DMS 273 treated with DMSO at 0.1 percent for 48 hours (cell line): ENCODE results near the gene ATOH1.

Source experiments
- DNase-seq: peaks from one replicate; lab custom pipeline; 2025; lab: John Stamatoyannopoulos, UW

The ATOH1 gene

DNA sequence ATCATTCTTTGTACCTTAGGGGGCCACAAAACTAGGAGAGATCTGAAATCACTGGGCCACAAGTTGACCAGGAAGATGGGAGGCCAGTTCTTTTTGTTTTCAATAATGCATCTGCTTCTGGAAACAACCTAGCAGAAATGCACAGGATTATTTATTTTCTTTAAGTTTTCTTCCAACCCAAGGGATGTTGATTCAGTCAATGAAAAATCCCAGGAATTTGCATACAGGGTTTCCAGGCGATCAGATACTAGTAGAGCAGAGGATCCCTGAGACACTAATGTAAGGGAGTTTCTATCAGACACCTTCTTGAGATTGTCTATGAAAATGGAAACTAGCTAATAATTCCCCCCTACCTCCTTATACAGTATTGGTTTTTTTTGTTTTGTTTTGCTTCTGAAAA, 7.4 kb downstream of the ATOH1 start:
- no peak for DNase-seq

DNA sequence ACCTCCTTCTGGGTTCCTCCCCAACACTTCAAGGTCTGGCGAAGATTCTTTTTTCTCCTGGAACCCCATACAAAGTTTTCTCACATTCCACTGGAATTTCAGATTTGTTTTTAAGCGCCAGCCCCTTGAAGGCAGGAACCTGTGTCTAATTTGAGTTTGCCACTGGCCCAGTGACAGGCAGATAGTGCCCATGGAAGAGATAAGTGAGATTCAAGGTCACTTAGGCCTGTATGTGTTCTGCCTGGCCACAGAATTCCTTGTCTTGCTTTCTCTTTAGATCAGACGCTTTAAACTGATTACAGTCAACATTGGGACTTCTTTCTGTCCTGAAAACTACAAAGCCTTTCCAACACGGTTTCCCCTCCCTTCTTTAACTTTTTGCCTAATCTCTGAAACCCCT, 11.2 kb downstream of the ATOH1 start:
- no peak for DNase-seq

GRCh38 chr4:93841803-93842345, 13.3 kb downstream of the ATOH1 start:
- no peak for DNase-seq

GRCh38 chr4:93842601-93843252, 14.2 kb downstream of the ATOH1 start:
- no peak for DNase-seq

DNA sequence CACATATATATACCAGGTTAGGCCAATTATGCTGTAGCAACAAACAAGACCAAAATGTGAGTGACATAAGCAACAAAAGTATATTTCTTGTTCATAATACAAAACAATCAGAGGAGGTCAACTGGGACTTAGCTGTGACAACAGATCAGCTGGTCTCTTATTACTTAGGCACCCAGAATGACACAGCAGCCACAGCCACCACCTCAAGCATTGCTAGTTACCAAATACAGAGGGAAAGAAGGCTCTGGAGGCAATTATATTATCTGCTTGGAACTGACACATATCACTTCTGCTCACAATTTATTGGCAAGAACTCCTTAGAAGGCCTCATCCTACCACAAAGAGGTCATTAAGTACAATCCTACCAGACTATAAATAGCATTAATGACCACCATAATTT, 15.2 kb downstream of the ATOH1 start:
- DNase-seq, result no peak

DNA sequence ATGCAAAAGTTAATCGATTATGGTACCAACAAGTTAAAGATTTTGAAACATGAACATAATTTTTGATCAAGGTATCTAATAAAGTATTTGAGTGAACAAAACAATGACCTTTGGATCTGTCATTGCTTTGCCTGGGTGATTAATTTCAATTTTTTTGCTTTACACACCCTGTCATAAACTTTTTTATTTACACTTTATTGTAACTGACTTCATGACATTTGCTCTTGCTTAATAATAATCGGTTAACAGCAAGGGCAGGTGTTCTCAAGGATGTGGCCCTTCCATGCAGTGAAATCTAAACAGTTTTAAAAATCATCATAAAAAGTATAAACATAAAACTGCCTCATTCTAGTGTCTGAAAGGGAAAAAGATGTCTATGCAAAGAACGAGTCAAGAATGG, 24.1 kb downstream of the ATOH1 start:
- DNase-seq, result no peak

GRCh38 chr4:93855926-93856325, 27.4 kb downstream of the ATOH1 start:
- no peak for DNase-seq

GRCh38 chr4:93865650-93866049, 37.1 kb downstream of the ATOH1 start:
- no peak for DNase-seq

DNA sequence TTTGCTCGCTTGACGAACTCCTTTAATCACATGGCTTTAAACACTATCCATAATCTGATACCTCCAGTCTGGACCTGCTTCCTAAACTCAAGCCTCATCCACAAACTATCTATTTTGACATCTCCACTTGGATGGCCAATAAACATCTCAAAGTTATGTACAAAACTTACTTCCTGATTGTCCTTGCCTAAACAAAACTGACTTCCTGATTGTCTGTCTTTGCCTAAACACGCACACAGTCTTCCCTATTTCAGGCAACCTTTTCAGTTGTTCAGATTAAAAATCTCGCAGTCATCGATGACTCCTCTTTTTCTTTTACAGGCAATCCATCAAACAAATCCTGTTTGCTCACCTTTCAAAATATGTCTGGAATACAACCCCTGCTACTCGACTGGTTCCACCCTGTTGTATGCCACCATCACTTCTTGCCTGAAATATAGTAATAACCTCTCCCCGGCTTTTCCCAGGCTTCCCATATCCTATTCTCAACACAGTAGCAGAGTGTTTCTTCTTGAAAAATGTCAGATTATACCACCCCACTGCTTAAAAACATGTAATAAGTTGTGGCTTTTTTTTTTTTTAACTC, 39.0 kb downstream of the ATOH1 start:
- DNase-seq, result no peak

DNA sequence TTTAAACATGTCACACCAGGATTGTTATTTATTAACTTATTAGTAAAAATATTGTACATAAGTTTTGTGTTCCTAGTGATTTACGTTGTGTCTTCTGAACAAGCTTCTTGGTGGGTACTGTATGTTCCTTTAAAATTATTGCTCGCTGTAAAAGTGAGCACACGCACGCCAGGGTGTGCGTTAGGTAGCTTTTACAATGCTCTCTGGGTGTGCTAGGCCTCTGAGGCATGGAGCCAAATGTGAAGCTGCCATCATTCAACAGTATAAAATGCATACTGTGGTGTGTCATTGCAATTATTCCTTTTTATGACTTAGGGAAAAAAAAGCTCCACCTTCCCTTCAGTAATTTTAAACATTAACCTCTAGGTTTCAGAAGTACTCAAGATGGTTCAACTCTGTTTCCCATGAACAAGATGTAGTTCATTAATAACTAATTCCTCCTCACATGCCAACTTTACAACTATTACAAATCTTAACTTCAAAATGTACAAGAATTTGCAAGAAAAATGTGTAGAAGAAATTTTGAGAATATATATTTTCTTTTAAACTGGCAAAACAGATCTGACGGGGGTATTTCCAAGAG, 42.4 kb downstream of the ATOH1 start:
- no peak for DNase-seq

DNA sequence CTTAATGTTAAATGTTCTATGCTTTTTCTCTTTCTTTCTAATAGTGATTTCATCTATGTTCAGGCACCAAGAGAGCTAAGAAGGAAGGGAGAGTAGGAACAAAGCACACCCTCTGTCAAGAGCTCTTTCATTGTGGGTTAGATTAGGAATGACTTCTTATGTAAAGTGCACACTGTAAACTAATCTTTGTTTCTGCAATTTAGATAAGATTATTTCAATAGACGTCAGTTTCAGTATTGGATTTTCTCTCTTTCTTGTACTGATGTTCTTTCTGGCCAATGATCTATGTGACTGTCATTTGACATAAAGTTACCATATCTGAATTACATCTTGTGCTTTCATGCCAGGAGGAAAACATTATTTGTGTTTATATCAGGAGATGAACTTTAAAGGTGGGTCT, 48.2 kb downstream of the ATOH1 start:
- no peak for DNase-seq

- no peak for DNase-seq
Measured at GRCh38 chr4:93878566-93878965, 50.0 kb downstream of the ATOH1 start.

DNA sequence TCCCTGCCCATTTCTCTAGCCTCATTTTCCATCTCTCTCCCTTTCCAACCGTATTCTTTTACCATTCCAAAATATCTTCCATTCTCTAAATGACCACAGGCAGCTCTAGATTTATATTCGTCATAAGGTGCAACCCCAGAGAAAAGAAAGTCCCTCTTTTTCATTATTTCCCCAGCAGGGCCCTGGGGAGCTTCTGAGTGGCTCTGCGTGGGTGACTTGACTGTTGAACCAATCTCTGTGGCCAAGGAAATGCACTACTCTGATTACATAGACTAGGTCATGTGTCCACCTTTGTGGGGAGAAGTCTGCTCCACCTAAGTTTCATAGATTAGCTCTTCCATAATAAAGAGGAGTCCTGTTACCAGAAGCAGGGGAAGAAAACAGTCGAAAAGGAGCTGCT, 51.4 kb downstream of the ATOH1 start:
- no peak for DNase-seq
